HS-5 (cell line): ENCODE results near the gene MEG3.

Source experiments
- DNase-seq: peaks from one replicate; pipeline ENCODE4 v3.0.0-alpha.2; 2012; ENCODE audit warnings: low read depth

MEG3 gene

GRCh38 chr14:100825713-100826331 lies at the start of gene MEG3:
Gene MEG3 (plus strand): TSS chr14:100826118.
- DNase-seq: peak; percentile 26

GRCh38 chr14:100776681-100777365 lies 49.1 kb upstream of the MEG3 start:
- no peak for DNase-seq

GRCh38 chr14:100777366-100777817 lies 48.5 kb upstream of the MEG3 start:
- no peak for DNase-seq

GRCh38 chr14:100777818-100778525 lies 47.9 kb upstream of the MEG3 start:
- DNase-seq: no peak

GRCh38 chr14:100778526-100778882 lies 47.4 kb upstream of the MEG3 start:
- DNase-seq: no peak

- DNase-seq: no peak
These were observed 46.8 kb upstream of the MEG3 start for GRCh38 chr14:100778951-100779690.

- no peak for DNase-seq
These were observed 46.2 kb upstream of the MEG3 start for GRCh38 chr14:100779691-100780080.

- no peak for DNase-seq
These were observed 45.7 kb upstream of the MEG3 start for GRCh38 chr14:100780246-100780645.

- no peak for DNase-seq
These were observed 45.1 kb upstream of the MEG3 start for GRCh38 chr14:100780646-100781355.

GRCh38 chr14:100781952-100782351 lies 44.0 kb upstream of the MEG3 start:
- no peak for DNase-seq

- DNase-seq: no peak
These were observed 43.2 kb upstream of the MEG3 start for GRCh38 chr14:100782516-100783320.

- DNase-seq: no peak
These were observed 42.1 kb upstream of the MEG3 start for GRCh38 chr14:100783630-100784370.

GRCh38 chr14:100784523-100785337 lies 41.2 kb upstream of the MEG3 start:
- no peak for DNase-seq

- no peak for DNase-seq
These were observed 40.6 kb upstream of the MEG3 start for GRCh38 chr14:100785338-100785615.

- no peak for DNase-seq
These were observed 40.3 kb upstream of the MEG3 start for GRCh38 chr14:100785626-100786025.

GRCh38 chr14:100786131-100786530 lies 39.8 kb upstream of the MEG3 start:
- no peak for DNase-seq

GRCh38 chr14:100786576-100787219 lies 39.2 kb upstream of the MEG3 start:
- DNase-seq: no peak

GRCh38 chr14:100787659-100788058 lies 38.3 kb upstream of the MEG3 start:
- DNase-seq: no peak

GRCh38 chr14:100788517-100788916 lies 37.4 kb upstream of the MEG3 start:
- no peak for DNase-seq
